ENCODE data around the gene SMC3. TPM values are rescaled to one million over a fixed set of nuclear protein-coding genes. Genes with fewer than 3 reads are reported as not detected.
"Not testable (repeated sequence)": the region's sequence is repeated elsewhere in the genome, so short reads cannot be mapped to it uniquely, and the experiment has no call there.

The SMC3 gene
- total RNA-seq, 4 donors from 2014 or later: 35.5 to 62.0 (median 42.8) TPM

GRCh38 chr10:110609605-110610004 is 42.1 kb downstream of the SMC3 start:
- H3K4me3 ChIP-seq: no peak overlapping the region
- H3K9me3 ChIP-seq: no peaks in the 10 kb centered on the region
- ATAC-seq: no peak
- no peaks in the 10 kb centered on the region for H3K27me3 ChIP-seq
- WGBS, 2 donors (ENCODE audit: low coverage in 1 of 2): 33% methylated on average over 2 of the region's 2 CpGs; no CpG with 5 or more reads in 1 of the 2 donors
- no peaks in the 10 kb centered on the region for H3K4me1 ChIP-seq
- H3K36me3 ChIP-seq: peaks cover 0 to 26% of the 10 kb centered on the region in 2 donors
- H3K27ac ChIP-seq: no peak overlapping the region
- TF ChIP-seq POLR2A (IDR thresholded peaks at IDR 0.05): no peak
- no peak for TF ChIP-seq POLR2AphosphoS5 (IDR thresholded peaks at IDR 0.05)
- TF ChIP-seq CTCF (IDR thresholded peaks at IDR 0.05): no peak
- no peak for TF ChIP-seq EP300 (IDR thresholded peaks at IDR 0.05)

GRCh38 chr10:110610308-110610774 is 42.8 kb downstream of the SMC3 start:
- Histone ChIP-seq H3K4me3 (no peak overlapping the region), H3K9me3 (no peaks in the 10 kb centered on the region), H3K27me3 (no peaks in the 10 kb centered on the region), H3K4me1 (no peaks in the 10 kb centered on the region), H3K36me3 (peaks cover 0 to 19% of the 10 kb centered on the region in 2 donors), H3K27ac (no peak overlapping the region)
- ATAC-seq: peak; percentile 57
- WGBS, 2 donors (ENCODE audit: low coverage in 1 of 2): 0 to 12% methylated on average over 2 to 3 of the region's 3 CpGs
- peak in 3 of 4 experiments; percentile 59 to 89 (median 70) for TF ChIP-seq CTCF (IDR thresholded peaks at IDR 0.05)
- TF ChIP-seq POLR2AphosphoS5 (IDR thresholded peaks at IDR 0.05): no peak

GRCh38 chr10:110610781-110611180 is 43.3 kb downstream of the SMC3 start:
- peaks cover 0 to 15% of the 10 kb centered on the region in 2 donors for H3K36me3 ChIP-seq
- ATAC-seq, H3K9me3 ChIP-seq, H3K4me1 ChIP-seq, H3K27me3 ChIP-seq, H3K4me3 ChIP-seq, H3K27ac ChIP-seq: not testable (repeated sequence)
- 66 to 72% methylated on average over 2 to 3 of the region's 3 CpGs for WGBS, 2 donors (ENCODE audit: low coverage in 1 of 2)

- Histone ChIP-seq H3K27me3 (no peaks in the 10 kb centered on the region), H3K36me3 (peaks cover 0 to 6% of the 10 kb centered on the region in 2 donors), H3K9me3 (no peaks in the 10 kb centered on the region), H3K4me3 (no peak overlapping the region), H3K27ac (no peak overlapping the region), H3K4me1 (no peaks in the 10 kb centered on the region)
- no peak for ATAC-seq
- 71 to 92% methylated on average over 2 of the region's 3 CpGs for WGBS, 2 donors (ENCODE audit: low coverage in 1 of 2)
- TF ChIP-seq POLR2AphosphoS5 (IDR thresholded peaks at IDR 0.05) (no peak), POLR2A (IDR thresholded peaks at IDR 0.05) (no peak)
Measured at GRCh38 chr10:110612087-110612486, 44.6 kb downstream of the SMC3 start.

GRCh38 chr10:110612629-110613028 is 45.1 kb downstream of the SMC3 start:
- 83 to 93% methylated on average over 1 to 4 of the region's 4 CpGs for WGBS, 2 donors (ENCODE audit: low coverage in 1 of 2)
- Histone ChIP-seq H3K27ac (no peak overlapping the region), H3K36me3 (peaks cover 0 to 2% of the 10 kb centered on the region in 2 donors), H3K4me3 (no peak overlapping the region), H3K27me3 (no peaks in the 10 kb centered on the region), H3K9me3 (no peaks in the 10 kb centered on the region), H3K4me1 (no peaks in the 10 kb centered on the region)
- TF ChIP-seq POLR2A (IDR thresholded peaks at IDR 0.05) (no peak), POLR2AphosphoS5 (IDR thresholded peaks at IDR 0.05) (no peak), EP300 (IDR thresholded peaks at IDR 0.05) (no peak), CTCF (IDR thresholded peaks at IDR 0.05) (no peak)
- ATAC-seq: no peak

- Histone ChIP-seq H3K27ac (no peak overlapping the region), H3K9me3 (no peaks in the 10 kb centered on the region), H3K4me3 (no peak overlapping the region), H3K36me3 (no peaks in the 10 kb centered on the region), H3K4me1 (no peaks in the 10 kb centered on the region), H3K27me3 (no peaks in the 10 kb centered on the region)
- TF ChIP-seq POLR2A (IDR thresholded peaks at IDR 0.05): no peak
- TF ChIP-seq POLR2AphosphoS5 (IDR thresholded peaks at IDR 0.05): no peak
- no peak for TF ChIP-seq CTCF (IDR thresholded peaks at IDR 0.05)
- no peak for TF ChIP-seq EP300 (IDR thresholded peaks at IDR 0.05)
- ATAC-seq: no peak
- WGBS, 2 donors (ENCODE audit: low coverage in 1 of 2): 83 to 90% methylated on average over 2 to 7 of the region's 8 CpGs
Measured at GRCh38 chr10:110613341-110613995, 46.0 kb downstream of the SMC3 start.
